Kidney glomerular epithelial cell (primary cell): Measurements from ENCODE around the gene JPH3.
A peak's percentile ranks its signal among the peaks of the same experiment; 100 is the strongest.

Experiments used
- DNase-seq: peaks from one replicate; lab custom pipeline; 2025; lab: John Stamatoyannopoulos, UW

JPH3 gene

DNA sequence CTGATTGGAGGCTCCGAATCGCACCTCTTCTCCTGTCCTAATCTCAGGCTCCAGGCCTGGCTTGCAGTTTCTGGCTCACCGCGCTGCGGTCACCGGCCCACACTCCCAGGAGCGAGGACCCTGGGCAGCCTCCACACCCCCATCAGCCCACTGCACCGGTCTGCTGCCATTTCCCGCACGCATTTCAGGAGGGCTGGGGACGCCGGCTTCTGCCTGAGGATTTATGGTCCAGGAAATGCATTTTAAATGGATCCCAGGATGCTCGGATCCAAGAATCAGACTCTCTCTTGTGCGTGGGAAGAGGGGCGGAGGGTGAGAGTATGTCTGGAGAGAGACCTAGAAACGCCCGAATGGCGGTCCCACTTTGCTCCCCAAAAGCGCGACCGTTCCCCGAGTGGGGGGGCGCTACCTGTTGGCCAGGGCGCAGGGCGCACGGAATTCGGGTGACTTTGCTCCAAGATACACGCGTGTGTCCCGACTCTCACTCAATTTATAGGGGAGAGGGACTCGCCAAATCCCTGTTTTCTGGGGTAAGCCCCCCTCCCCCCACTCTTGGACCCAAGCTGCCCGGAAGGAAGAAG, 817 bp upstream of the JPH3 start:
- DNase-seq, result no peak

DNA sequence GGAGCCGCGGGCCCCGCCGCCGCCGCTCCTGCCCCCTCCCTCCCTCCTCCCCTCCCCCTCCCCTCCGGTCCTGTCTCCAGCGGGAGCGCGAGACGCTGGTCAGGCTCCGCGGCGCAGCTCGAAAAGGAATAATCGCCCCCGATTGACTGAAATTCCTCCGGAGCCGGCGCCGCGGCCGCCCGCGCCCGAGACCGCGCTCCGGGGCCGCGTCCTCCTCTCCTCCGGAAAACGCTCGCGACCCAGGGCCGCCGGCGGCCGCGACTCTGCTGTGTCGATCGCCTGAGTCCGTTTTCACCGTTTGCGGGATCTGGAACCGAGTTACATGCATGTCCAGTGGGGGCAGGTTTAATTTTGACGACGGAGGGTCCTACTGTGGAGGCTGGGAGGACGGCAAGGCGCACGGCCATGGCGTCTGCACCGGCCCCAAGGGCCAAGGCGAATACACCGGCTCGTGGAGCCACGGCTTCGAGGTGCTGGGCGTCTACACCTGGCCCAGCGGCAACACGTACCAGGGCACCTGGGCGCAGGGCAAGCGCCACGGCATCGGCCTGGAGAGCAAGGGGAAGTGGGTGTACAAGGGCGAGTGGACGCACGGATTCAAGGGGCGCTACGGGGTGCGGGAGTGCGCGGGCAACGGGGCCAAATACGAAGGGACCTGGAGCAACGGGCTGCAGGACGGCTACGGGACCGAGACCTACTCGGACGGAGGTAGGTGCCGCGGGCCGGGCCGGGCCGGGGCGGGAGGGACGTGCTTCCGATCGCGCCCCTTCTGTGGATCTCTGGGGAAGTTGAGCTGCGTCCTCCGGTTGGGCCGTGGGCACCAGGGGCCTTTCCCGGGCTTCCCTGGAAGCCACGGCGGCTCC, 744 bp downstream of the JPH3 start:
- no peak for DNase-seq

DNA sequence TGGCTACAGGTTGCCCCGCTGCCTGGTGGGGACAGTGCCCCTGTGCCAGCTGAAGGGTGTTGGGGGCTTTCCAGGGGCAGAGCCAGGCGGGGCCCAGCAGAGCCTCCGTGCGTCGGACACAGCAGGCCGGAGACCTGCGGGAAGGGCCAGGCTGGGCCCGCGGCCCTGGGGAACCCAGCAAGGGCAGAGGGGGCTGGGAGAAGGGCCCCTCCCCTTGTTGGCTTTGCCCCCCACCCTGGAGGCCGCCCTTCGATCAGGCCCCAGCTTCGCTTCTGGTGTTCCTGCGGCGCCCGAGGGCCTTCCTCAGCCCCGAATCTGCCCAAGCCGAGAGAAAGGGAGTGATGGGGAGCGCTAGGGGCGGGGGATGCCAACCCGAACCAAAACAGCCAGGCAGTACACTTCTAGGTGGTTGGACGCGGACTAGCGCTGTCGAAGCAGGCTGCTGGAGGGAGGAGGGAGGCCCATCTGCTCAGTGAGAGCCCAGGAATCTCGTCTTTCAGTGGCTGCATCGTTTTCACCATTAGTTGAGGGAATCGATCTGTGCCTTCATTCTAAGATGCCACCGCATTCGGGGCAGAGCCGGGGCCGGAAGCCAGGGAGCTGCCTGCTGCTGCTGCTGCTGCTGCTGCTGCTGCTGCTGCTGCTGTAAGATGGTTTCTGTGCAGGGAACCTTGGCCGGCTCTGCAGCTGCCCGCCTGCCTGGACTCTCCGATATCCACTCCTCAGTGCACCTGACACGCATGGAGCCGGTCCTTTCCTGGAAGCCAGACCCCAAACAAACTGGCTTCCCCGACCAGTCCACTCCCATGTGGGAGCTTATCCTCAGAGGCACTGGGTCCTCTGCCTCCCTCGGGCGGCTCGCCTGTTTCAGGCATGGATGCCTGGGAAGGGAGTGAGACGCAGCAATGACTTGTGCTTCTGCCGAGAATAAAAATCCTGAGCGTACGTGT, 1.7 kb downstream of the JPH3 start:
- DNase-seq, result no peak

DNA sequence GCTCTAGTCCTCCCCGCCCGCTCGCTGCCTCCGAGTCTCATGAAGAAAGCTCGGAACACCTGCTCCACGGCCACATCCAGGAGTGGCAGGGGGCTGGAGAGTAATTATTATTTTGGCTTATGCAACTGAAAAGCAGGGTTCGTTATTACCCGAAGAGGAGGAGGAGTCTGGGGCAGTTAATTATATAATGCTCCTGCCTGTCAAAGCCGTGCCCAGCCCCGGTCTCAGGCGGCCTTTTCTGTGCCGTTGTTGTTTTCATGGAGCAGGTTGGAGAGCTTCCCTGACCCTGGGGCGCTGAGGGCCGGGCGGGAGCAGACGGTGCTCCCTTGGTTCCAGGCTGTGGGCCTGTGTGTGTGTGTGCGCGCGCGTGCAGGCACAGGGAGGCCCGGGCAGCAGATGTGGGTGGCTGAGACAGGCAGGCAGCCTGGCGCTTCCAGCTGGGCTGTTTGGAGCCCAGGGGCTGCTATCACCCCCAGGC, 2.4 kb downstream of the JPH3 start:
- DNase-seq, result no peak

DNA sequence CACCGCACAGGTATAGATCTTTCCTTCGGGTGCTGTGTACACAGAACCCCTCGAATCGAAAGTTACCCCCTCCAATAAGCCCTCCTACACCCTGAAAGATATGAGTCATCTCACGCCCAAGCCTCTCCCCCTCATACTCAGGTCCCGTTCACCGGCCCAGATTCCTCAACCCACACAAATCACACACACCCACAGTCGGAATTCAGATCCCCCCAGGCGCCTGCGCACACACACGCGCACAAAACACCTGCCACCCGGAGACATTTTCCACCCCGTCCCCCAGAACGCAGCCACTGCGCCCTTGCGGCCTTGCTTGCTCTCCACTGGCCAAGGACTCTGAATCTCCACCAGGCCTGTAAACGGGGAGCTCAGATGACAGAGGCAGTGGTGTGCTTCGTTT, 4.9 kb downstream of the JPH3 start:
- DNase-seq, result no peak

DNA sequence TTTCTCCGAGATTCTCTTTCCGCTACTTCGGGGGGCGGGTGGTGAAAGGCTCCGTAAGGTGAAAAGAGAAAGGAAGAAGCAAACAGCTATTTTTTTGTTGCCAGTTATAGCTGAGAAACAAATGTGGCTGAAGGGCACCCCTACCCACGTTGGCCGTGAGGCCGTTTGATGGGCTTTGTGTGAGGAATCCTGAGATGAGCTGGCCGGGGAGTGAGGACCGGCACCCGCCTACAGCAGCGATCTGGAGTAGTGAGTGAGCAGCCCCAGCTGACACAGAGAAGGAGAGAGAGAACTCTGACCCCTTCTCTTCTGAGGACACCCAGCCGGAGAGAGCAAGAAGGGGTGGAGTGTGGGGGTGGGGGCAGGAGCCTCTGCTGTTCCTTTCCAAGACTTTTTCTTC, 5.6 kb downstream of the JPH3 start:
- no peak for DNase-seq

DNA sequence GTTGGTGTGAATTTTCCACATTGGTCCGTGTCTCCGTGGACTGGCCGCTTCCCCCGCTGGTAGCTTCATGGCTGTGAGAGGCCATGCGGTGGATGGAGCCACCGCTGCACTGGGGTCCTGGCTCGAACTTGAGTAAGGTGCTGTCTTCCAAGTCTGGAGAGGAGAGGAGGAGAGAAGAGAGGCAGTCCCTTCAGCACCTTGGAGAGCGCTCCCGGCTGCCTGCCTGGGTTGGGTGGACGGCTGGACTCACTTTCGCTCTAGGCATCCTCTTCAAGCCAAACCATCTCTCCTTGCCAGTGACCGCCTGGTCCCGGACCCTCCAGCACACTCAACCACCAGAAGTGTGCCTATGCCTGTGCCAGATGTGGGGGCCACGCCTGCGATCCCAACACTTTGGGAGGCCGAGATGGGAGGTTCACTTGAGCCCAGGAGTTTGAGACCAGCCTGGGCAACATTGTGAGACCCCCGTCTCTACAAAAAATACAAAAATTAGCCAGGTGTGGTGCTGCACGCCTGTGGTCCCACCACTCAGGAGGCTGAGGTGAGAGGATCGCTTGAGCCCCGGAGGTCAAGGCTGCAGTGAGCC, 6.2 kb downstream of the JPH3 start:
- peak; percentile 60 for DNase-seq

DNA sequence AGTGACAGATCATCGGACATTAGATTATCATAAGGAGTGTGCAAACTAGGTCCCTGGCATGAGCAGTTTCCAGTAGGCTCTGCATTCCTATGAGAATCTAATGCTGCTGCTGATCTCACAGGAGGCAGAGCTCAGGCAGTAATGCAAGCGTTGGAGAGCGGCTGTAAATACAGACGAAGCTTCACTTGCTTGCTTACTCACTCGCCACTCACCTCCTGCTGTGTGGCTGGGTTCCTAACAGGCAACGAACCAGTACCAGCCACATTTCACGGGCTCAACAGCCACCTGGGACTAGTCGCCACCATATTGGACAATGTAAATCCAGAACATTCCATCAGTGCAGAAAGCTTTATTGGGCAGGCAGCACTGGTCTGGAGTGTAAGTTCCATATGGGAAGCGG, 7.7 kb downstream of the JPH3 start:
- no peak for DNase-seq

DNA sequence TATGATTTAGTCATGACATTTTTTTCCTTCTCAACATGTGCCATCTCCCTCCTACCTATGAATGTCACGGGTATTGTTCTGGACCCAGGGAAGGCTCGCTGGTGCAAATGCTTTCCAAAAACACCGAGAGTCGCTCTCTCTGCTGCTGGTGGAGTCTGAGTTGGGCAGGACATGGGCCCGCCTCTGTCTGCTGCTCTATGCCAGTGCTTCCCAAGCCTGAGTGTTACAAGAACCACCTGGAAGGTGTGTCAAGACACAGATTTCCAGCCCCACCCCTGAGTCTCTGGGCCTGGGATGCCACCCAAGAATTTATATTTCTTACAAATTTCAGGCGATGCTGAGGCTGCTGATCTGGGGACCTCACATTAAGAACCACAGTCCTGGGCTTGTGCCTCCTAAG, 9.1 kb downstream of the JPH3 start:
- no peak for DNase-seq

DNA sequence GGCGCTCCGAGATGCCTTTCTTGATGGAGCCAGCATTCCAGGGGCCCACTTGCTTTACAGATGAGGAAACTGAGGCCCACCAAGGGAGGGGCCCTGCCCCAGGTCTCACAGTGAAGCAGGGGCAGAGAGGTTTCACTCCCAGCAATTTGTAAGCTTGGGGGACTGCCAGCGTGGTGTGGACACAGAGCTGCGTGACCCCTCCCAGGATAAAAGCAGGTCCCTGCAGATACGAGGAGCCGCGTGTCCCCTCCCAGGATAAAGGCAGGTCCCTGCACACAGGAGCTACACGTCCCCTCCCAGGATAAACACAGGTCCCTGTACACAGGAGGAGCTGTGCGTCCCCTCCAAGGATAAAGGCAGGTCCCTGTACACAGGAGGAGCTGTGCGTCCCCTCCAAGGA, 11.7 kb downstream of the JPH3 start:
- DNase-seq, result no peak

DNA sequence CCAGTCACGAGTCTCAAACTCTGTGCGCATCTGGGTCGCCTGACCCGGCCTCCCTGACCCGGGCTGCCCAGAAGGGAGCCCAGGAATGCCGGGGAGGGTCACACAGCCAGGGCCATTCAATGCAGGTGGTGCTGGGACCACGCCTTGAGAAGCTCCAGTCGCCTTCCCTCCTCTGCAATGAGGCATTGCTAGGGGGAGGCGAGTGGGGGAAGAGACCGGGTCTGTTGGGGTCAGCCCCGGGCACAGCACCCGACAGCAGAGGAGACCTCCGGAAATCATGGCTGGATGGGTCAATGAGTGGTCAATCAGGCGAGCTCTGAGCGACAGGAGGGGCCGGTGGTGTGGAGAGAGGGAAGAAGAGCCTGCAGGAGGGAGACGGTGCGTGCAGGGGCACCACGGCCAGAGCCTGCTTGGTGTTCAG, 13.3 kb downstream of the JPH3 start:
- DNase-seq, result no peak

DNA sequence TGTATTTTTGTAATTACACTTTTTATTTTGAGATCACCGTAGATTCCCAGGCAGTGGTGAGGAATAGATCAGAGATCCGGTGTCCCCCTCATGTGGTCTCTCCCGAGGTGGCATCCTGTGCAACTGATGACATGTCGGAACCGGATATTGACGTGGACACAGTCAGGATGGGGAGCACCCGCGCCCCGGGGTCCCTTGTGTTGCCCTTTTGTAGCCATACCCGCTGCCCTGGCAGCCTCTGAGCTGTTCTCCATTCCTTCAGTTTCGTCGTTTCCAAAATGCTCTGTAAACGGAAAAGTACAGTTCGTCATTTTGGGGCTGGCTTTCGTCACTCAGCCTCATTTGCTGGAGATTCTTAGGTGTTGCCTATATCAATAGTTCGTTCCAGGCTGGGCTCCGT, 14.2 kb downstream of the JPH3 start:
- DNase-seq, result no peak

DNA sequence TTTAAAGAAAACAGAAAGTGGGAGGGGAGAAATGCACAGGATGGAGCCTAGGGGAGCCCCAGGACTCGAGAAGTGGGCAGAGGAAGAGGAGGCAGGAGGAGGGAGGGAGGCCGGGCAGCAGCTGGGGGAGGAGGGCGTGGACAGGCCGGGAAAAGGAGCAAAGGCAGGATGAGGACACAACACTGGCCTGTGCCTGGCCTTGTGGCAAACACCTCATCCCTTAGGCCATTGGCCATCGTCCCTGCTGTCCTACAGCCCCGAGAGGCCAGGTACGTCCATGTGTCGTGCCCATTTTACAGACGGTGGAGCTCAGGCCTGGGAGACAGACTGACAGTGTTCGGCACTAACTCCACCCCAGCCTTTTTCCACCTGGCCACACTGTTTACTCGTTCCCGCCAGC, 15.9 kb downstream of the JPH3 start:
- no peak for DNase-seq

DNA sequence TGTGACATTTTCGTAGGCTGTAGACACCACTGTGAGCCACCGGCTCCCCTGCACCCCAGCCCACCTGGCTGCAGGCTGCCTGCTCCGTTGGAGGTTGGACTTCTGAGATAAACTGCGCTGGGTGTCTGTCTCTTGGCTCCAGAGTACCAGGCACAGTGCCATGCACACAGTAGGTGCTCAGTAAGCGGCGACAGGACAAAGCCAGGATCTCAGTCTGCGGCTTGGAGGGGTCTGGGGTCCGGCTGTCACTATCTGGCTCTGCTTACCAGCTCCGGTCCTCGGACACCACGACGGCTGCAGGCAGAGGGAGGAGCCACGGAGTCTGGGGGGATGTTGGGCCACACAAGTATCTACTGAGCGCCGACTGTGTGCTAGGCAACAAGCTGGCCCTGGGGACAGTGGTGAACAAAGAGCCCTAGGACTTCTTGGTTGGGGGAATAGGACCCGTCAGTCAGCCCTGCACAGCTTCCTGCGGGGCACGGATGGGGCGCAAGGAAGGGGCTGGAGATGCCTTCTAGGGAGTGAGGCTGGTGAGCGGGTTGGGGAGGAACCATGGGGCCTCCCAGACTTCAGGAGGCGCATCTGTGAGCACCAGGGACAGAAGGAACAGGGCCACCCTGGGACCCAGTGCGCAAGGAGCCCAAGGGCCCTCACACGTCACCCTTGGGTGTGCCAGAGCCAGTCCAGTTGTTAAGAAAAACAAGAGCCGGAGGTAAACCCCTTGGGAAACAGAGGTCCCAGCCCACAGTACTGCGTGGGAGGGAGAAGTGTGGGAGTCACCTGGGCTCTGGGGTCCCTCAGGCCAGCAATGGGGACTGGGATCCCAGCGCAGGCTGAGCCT, 17.3 kb downstream of the JPH3 start:
- no peak for DNase-seq

DNA sequence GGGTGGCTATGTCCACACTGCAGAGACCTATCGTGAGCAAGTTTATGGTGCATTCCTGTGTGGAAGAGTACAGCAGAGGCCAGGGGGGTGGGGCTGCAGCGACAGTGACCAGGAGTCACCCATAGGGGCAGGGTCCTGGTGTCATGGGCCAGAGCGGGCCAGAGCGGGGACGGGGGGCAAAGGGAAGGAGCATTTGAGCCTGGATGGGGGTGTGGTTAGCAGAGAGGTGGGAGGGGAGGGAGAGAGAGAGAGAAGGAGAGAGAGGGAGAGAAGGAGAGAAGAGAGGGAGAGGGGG, 17.8 kb downstream of the JPH3 start:
- no peak for DNase-seq

DNA sequence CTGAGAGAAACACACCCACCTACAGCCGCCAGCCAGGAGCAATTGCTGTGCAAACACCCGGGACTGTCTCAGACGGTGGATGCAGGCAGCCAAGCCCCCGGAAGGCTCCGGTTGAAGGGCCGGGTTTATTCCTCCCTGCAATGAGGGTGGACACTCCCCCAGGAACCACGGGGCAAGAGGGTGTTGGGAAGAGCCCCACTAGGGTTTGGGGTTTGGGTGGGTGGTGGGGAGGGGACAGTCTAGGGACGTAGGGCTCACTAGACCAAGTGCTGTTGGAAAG, 19.2 kb downstream of the JPH3 start:
- DNase-seq, result no peak

DNA sequence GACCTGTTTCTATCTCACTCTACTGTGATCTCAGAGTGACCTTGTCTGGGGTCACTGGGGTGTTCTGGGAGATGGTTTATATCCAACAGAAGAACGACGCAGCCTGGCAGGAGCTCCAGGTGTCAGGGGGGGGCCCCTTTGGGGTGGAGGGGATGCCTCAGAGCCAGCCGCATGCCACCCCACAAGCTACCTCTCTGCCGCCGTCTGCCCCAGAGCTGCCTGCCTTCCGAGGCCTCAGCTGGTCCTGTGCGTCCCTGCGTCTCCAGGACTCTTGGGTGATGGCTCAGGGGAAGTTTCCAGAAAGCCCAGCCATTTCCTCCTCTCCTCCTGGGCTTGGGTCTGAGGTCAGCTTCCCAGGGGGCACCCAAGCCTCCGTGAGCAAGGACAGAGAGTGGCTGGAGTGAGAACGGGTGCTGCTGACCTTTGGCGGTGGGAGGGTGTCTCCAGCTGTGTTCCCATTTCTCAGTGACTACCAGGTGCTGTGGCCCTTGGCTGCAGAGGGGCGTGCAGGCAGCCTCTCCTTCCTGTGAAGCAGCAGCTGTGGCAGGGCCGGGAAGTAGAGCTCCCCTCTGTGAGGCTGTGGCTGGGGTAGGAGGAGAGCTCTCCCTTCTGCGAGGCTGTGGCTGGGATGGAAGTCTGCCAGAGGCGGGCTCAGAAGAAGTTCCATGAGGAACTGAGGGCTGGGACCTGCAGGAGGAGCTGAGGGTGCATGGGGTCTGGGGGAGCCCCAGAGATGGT, 19.8 kb downstream of the JPH3 start:
- no peak for DNase-seq

DNA sequence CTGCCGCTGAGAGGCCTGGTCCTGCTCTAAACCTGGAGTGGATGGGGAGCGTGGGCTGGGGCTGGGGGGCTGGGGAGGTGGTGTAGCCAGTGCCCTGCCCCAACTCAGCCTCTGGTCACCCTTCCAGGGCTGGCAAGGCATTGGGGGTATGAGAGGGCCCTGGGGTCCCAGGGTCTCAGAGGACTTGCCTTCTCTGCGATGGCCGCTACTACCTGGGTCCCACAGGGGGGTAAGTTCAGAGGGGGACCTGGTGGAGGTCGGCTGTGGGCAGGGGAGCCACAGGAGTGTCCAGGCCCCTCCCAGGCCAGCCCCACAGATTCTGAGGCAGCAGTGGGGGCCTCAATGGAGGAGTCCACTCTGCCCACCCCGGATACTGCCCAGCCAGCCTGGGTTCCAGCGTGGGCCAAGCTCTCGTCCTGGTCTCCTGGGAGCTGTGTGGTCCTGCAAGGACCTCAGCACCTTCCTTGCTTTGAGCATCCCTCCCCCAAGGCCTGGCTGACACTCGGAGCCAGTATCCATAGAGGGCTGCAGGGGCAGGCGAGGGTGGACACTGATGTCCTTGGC, 20.5 kb downstream of the JPH3 start:
- DNase-seq, result no peak

DNA sequence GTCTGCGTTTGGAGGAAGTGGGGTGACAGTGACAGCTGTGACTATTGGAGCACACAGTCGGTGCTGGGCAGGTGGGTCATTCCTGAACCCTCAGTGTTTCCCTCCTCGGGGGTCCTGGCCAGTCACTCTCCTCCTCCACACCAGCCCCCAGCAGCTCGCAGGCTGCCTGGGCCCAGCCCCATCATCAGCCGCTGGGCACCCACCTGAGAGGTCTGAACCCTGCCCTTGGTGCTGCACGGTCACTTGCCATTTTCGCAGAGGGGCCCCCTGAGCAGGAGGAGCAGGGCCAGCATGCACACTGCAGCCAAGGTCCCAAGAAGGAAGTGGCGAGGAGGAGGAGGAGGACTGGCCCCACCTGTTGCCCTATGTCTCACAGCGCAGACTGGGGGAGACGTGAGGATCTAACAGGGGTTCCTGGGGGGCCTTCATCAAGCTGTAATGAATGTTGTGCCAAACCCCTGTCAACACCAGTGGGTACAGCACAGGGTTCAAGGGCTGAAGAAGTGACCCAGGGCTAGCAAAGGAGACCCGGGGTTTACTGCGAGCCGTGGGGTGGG, 23.0 kb downstream of the JPH3 start:
- DNase-seq, result no peak

DNA sequence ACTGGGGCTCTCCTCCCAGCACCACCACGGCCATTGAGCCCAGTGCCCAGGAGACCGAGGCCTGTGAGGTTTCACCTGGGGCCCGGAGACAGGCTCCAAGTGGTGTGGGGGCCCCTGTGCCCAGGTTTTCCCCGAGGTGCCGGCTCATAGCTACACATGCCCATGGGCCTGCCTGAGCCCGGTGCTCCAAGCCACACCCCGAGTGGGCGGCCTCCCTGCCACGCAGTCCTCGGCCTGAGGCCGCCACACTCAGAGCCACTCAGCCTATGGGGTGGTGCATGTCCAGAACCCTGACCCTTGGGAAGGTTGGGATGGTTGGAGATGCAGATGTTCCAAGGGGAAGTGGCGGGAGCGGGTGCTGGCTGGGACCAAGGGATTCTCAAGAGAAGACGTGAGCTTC, 24.1 kb downstream of the JPH3 start:
- no peak for DNase-seq
